HG03103 (cell line): ENCODE results near the gene OSBPL3.
"Not testable (repeated sequence)": the region's sequence is repeated elsewhere in the genome, so short reads cannot be mapped to it uniquely, and the experiment has no call there.

ENCODE experiments used
- ATAC-seq: cut with Tn5 transposase; IDR thresholded peaks from one replicate; pipeline ENCODE4 v1.9.1; 2021; ENCODE audit warnings: low read depth; ENCODE audit not compliant: unreplicated experiment

The OSBPL3 gene

DNA sequence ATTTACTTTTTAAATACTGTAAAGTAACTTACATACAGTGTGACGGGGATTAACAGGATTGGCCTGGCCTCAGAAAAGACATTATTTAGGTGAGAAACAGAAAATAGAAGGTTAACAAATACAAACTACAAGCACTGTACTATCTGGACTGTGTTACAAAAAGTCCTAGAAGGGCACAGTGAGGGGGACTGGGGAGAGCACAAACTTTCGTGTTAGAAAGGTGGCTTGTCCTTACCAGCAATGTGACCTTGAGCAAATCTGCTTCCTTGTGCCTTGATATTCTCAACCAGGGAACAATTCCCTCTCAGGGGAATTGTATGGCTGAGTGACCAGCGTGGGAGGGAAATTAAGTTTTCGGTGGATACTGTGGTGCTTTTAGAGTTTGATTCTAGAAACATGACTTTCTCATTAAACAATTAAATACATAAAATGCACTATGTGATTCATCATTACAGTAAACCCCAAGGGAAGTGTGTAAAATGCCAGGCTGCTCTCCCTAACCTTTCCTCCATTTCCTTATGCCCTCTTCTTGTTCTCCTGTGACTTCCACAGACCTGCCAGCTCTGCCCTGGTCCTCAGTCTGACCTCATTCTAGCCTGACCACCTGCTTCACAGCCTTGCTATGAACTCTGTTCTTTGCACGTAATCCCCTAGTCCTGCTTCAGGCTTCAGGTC lies 57.7 kb downstream of the OSBPL3 start:
- ATAC-seq: no peak

GRCh38 chr7:24921362-24921679 lies 58.7 kb downstream of the OSBPL3 start:
- no peak for ATAC-seq

GRCh38 chr7:24920451-24921361 lies 59.3 kb downstream of the OSBPL3 start:
- no peak for ATAC-seq

DNA sequence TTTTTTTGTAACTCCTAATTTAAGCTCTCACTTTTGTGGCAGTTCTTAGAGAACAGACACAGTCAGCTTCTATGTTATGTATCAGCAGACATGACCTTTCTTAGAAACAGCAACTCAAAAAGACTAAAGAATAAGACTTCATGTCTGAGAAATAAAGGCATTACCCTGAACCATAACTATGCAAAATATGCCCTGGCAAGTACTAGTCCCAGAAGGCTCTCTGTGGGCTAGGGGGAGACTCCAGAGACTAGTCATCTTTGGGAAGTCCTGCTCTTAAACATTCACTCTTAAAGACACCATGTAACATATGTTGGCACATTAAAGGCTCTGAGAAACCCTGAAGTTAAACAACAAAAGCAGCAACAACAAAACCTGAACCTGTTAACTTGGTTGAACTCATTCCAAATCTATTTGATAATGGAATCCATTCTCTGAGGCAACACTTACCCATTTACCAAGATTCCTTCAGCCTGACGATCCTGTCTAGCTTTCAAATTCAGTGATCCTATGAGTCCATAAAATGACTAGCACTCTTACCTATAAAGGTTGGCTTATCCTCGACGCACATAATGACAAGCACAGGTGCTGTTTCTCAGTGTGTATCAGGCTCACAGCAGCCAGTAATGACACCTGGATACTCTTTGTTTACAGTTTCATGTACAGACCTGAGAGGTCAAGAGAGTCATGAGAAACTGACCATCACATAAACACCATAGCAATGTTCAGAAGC lies 62.3 kb downstream of the OSBPL3 start:
- ATAC-seq: no peak

- ATAC-seq: no peak
Observed at GRCh38 chr7:24916463-24917040, 63.4 kb downstream of the OSBPL3 start.

DNA sequence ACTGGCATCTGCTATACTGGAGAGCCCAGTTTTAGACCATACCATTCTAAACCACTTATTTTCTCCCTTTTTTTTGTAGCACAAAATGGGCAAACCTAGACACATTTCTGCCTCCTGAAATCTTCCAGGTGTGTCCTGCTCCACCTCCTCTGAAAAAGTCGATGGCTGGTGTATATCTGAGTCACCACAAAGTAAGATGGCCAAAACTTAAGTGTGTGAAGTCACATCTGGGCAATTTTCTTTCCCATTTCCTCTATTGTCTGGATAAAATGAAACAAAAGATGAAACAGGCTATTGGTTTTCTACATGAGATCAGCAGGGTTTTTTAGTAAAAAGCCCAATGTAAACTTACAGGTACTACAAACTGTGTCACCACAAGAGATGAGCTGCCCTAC lies 65.5 kb downstream of the OSBPL3 start:
- no peak for ATAC-seq

DNA sequence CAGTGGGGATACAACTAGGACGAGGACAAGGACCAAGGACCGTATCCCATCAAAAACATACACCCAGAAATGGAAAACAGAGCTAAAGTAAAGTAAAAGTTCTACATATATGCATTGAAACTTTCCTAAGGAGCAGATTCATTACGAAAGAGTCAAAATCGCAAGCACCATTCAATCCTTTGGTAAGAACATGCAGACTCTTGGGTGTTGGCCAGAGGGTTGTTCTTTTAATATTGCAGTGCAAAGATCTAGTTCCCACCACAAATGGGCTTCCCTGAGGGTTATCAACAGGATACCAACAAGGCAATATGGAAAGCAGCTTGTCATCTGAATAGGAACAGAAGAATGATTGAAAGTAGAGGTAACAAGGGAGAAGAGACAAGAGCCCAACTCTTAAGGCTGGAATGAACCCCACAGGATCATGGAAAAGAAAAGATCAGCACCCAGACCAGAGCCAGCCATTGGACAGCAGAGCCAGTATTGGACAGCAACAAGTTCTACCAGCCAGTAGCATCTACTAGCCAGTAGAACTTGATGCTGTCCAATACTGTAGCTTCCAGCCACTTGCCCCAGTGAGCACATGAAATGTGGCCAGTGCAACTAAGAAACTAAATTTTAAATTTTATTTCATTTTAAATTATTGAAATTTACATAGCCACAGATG lies 66.0 kb downstream of the OSBPL3 start:
- ATAC-seq: no peak

GRCh38 chr7:24912874-24913514 lies 67.0 kb downstream of the OSBPL3 start:
- ATAC-seq: no peak

DNA sequence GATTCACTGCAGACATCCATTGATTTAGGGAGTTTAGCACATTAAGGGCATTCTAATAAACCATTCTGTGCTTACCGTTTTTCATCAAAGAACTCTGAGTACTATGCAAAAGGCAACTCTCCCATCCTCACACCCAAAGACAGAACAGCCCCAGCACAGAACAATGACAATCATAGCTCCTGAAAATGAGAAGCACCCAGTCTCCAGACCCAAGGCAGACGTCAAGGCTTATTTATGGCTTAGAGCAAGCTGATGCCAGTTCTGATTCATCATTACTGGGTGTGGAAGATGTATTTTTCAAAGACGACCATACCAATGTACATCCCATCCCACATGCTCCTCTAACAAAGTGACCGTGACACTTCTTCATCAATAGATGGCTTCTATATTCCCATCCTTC lies 67.6 kb downstream of the OSBPL3 start:
- ATAC-seq: no peak

DNA sequence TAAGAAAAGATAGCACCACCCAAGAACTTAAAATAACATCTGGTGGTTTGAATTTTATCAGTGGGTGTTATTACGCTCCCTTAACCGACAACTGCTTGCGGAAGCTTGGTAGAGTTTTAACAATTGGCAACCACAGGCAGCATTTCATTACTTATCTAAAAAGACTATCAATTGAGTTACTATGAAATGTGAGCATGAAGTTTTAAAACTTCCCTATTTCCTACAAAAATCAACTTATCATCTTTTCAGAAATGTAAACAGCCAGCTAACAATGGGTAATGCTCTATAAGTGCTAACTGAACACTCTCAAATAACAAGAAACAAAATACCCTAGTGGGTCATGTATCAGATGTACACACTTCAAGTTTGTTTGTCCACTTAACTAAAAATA lies 68.8 kb downstream of the OSBPL3 start:
- no peak for ATAC-seq

- no peak for ATAC-seq
Observed at GRCh38 chr7:24910551-24911212, 69.3 kb downstream of the OSBPL3 start.

DNA sequence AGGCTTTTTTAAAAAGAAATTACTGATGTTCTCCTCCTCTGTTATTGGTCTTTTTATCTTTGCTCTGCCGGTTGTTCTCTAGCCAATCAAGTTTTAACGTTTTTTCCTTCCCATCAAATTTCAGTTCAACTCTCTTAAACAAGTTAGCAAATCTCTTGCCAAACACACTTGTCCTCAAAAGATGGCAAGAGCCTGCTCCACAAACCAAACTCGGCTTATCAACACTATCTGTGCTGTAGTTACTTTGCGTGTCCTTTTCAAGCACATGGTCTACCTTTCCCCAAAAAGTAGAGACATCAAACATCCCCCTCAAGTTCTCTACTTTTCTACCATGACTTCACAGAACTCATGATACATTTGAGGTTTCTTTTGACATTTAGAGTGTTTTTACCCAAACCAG lies 71.3 kb downstream of the OSBPL3 start:
- no peak for ATAC-seq

- no peak for ATAC-seq
Observed at GRCh38 chr7:24908166-24908565, 71.8 kb downstream of the OSBPL3 start.

DNA sequence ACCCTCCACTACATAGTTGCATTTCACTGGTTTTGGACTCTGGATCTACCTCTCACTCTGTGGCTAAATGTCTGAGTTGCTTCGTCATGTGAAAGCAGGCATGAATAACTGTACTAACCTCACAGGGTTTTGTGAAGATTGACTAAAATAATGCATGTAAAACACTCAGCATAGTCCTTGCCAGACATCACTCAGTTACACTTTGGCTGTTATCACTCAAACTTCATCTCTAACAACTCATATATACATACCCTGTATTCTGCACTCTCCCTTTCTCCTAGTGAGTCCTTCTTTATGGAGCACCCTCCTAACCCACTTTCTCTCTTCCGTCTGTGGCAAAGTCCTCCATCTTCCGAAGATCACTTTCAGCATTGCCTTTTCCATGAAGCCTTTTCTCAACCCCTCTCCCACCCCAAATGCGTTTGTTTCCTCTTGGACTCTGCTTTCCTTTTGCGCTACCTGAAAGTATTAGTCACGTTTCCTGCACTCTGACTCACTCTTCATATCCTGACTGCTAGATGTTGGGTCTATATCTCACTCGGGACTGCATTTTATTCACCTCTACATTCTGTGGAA lies 72.6 kb downstream of the OSBPL3 start:
- peak; percentile 40 for ATAC-seq

GRCh38 chr7:24905996-24906770 lies 73.8 kb downstream of the OSBPL3 start:
- ATAC-seq: no peak

DNA sequence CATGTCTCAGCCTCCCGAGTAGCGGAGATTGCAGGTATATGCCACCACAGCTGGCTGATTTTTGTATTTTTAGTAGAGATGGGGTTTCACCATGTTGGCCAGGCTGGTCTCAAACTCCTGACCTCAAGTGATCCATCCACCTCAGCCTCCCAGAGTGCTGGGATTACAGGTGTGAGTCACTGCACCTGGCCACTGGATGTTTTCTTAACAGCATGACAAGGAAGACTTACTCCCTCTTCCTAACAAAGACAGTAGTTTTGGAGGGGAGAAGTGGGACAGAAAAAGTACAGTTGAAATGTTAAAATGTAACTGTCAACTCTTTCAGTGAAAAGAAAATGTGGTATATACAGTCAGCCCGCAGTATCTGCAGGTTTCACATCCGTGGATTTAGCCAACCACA lies 76.0 kb downstream of the OSBPL3 start:
- ATAC-seq: not testable (repeated sequence)

GRCh38 chr7:24903559-24903958 lies 76.4 kb downstream of the OSBPL3 start:
- ATAC-seq: no peak

GRCh38 chr7:24902931-24903330 lies 77.0 kb downstream of the OSBPL3 start:
- no peak for ATAC-seq
